RWPE1 (cell line): ENCODE measurements around the gene ATP6V1E1.
A peak's percentile ranks its signal among the peaks of the same experiment; 100 is the strongest.
"Not testable (repeated sequence)": the region's sequence is repeated elsewhere in the genome, so short reads cannot be mapped to it uniquely, and the experiment has no call there.

Experiments used
- CTCF ChIA-PET: fragments of 350-600 bp; sonication (Branson Sonifier 250); formaldehyde crosslinking; extraction: SDS; loops from one replicate; lab custom pipeline; 2021; lab: Yijun Ruan, JAX
- POLR2A ChIA-PET: fragments of 400-600 bp; formaldehyde crosslinking; extraction: SDS; loops from one replicate; lab custom pipeline; 2020; ENCODE audit warnings: antibody characterized with exemption; ENCODE audit not compliant: low non-redundant PET; lab: Yijun Ruan, JAX
- DNase-seq: peaks from one replicate; pipeline ENCODE4 v3.0.0; 2012; ENCODE audit warnings: low spot score
- H3K27ac ChIP-seq: fragments of 450-650 bp; 2 replicates; pipeline ENCODE4 v1.5.1; 2017
- TF ChIP-seq, protein P1 (sequence below): fragments of 450-650 bp; conservative IDR thresholded peaks from 2 replicates; pipeline ENCODE4 v1.5.1; 2017; ENCODE audit warnings: low read depth, mild to moderate bottlenecking

The ATP6V1E1 gene

DNA sequence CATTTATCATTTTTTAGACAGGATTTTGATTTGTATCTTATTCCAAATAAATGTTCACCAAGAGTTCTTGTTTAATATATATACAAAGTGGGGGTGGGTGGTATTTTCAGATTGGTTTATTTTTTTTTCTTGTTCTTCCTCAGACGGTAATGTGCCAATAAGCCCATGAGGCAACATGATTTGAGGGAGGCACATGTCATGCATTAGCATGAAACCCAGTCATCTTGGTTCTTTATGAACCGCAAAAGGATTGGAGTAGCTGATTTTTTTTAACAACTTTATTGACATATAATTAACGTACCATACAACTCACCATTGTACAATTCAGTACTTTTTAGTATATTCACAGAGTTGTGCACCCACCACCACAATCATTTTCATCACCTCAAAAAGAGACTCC is 12.7 kb upstream of the ATP6V1E1 start:
- ChIA-PET CTCF (no interaction called here), POLR2A (no interaction called here)
- no peak for DNase-seq
- TF ChIP-seq, protein P1, sequence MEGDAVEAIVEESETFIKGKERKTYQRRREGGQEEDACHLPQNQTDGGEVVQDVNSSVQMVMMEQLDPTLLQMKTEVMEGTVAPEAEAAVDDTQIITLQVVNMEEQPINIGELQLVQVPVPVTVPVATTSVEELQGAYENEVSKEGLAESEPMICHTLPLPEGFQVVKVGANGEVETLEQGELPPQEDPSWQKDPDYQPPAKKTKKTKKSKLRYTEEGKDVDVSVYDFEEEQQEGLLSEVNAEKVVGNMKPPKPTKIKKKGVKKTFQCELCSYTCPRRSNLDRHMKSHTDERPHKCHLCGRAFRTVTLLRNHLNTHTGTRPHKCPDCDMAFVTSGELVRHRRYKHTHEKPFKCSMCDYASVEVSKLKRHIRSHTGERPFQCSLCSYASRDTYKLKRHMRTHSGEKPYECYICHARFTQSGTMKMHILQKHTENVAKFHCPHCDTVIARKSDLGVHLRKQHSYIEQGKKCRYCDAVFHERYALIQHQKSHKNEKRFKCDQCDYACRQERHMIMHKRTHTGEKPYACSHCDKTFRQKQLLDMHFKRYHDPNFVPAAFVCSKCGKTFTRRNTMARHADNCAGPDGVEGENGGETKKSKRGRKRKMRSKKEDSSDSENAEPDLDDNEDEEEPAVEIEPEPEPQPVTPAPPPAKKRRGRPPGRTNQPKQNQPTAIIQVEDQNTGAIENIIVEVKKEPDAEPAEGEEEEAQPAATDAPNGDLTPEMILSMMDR = no peak
- H3K27ac ChIP-seq = no peak overlapping the region; the same call in 1 of the 2 replicates

DNA sequence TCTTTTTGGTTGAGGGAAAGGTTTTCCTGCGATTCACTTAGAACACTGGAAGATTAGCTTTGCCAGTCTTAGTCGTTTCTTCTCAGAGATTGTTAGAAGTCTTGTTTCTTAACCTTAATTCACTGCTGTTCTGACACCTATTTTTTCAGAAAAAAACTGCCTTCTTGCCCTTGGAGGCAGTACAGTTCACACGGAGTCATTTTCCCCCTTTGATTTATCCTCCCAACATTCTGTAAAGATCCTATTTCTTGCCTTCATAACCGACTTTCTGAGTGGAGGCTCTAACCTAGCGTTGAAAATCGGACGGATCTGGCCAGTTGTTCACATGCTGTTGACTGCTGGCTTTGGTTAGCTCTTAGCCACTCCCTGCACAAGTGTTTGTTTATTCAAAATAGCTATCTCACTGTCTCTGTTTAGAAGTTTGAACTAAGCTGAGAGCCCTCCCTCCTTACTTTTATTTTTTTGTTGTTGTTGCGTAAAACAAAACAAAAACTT is 10.7 kb upstream of the ATP6V1E1 start:
- H3K27ac ChIP-seq = peak overlapping the region; percentile 99
- DNase-seq = peak; percentile 26
- TF ChIP-seq, protein P1 = no peak
- ChIA-PET POLR2A (no interaction called here), CTCF (interaction anchor here (0.6 kb wide), 1 partner anchor 520 kb away, joined by 3 read pairs; no protein-coding TSS in a partner anchor)

DNA sequence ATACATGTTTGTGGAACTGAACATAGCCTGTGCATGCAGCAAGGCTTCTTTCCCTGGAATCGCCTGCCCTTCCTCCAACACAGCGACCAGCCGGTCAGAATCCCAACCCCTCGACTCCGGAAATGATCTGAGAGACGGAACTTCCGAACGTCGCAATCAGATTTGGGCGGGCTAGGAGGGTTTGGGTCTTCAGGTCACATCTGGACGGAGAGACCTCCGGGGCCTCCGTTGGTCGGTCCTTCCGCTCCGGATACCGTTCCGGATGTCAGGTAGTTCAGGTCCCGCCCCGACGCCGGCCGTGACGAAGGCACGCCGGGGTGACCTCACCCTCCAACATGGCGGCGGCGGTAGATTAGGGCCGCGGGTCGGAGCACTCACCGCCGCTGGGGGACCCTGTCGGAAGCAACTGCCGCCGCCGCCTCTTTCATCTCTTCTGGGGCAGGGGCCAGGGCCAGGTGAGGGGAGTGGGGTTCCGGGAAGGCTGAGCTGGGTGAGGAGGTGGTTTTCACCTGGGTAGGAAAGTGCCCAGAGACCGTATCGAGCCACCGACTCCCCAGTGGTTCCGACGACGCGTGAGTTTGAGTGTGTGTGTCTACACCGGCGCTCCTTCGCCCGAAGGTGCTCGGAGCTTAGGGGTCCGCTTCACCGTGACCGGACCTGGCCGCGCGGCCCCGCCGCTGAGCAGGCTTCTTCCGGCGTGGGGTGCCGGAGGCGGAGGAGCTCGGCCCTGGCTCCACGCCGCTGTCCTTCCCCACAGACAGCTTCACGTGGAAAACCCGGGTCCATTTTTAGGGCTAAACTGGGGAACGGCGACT is 10.1 kb upstream of the ATP6V1E1 start, which contains the start of gene BCL2L13:
Gene BCL2L13 (plus strand): TSS at position 326 of the 815 bp plus-strand sequence. CDS start 16,955 bp downstream, outside the sequence.
- ChIA-PET POLR2A (no interaction called here), CTCF (interaction anchor here (0.6 kb wide), 1 partner anchor 519 kb away, joined by 3 read pairs; no protein-coding TSS in a partner anchor)
- TF ChIP-seq, protein P1 = no peak
- peak; percentile 79 for DNase-seq
- H3K27ac ChIP-seq = peak within 1 kb of the TSS; percentile 99

DNA sequence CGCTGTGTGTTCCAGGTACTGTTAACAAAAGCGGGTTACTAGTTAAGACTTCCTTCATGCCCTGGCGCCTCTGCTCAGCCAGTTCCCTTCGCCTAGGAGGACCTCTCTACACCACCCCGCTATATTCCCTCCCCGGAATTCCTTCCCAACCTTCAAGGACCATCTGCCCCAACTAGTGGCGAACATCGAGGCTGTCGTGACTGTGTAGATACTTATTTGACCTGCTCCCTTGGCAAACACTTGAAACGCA is 9.6 kb upstream of the ATP6V1E1 start:
- DNase-seq = peak; percentile 56
- TF ChIP-seq, protein P1 = no peak
- peak overlapping the region; percentile 99 for H3K27ac ChIP-seq
- POLR2A ChIA-PET = no interaction called here
- CTCF ChIA-PET = no interaction called here

DNA sequence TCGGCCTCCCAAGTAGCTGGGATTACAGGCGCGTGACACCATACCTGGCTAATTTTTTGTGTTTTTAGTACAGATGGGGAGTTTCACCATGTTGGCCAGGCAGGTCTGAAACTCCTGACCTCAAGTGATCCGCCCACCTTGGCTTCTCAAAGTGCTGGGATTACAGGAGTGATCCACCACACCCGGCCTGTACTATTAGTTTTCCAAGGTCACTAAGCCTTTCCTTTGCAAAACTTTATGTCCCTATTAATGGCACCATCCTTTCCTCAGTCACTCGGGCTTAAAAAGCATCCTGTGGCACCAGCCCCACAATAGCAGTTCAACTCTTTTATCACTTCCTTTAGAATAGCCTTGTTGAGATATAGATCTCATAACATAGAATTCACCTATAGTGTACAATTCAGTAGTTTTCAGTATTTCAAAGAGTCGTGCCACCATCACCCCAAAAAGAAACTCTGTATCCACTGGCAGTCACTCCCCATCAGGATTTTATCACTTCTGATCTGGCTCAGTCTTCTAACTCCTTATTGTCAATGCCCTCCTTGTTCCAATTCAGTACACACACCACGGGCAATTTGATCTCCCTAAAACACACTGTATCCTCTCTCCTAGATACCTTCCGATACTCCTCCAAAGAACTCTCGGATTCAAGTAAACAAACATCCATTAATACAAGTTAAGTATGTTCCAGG is 9.1 kb upstream of the ATP6V1E1 start:
- CTCF ChIA-PET = no interaction called here
- POLR2A ChIA-PET = no interaction called here
- no peak for DNase-seq
- H3K27ac ChIP-seq = peak overlapping the region; percentile 99
- TF ChIP-seq, protein P1 = no peak

DNA sequence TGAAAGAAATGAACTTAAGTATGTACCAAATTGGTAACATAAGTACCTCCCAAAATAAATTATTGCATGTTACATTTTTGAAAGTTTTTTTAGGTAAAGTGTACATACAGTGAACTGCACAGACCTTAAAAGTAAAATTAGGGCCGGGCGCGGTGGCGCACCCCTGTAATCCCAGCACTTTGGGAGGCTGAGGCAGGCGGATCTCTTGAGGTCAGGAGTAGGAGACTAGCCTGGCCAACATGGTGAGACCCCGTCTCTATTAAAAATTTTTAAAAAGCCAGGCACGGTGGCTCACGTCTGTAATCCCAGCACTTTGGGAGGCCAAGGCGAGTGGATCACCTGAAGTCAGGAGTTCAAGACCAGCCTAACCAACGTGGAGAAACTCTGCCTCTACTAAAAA is 8.3 kb upstream of the ATP6V1E1 start:
- POLR2A ChIA-PET, CTCF ChIA-PET, DNase-seq: not testable (repeated sequence)
- peak overlapping the region; percentile 99 for H3K27ac ChIP-seq
